Endothelial cell of hepatic sinusoid (primary cell): Measurements from ENCODE around the gene ACOT8.
"Not testable (repeated sequence)": the region's sequence is repeated elsewhere in the genome, so short reads cannot be mapped to it uniquely, and the experiment has no call there.

Experiments
- in situ Hi-C: cut with HindIII; loops from 2 replicates; pipeline ENCODE4 v1.10.0; 2017; ENCODE audit warnings: low sequenced_read_pairs

The ACOT8 gene

GRCh38 chr20:45832619-45833018 lies 24.6 kb downstream of the ACOT8 start:
- in situ Hi-C loops: no loop called here

- in situ Hi-C loops: not testable (repeated sequence)
Measured at GRCh38 chr20:45829673-45830106, 27.5 kb downstream of the ACOT8 start.

- in situ Hi-C loops: no loop called here
Measured at GRCh38 chr20:45828589-45828988, 28.6 kb downstream of the ACOT8 start.

GRCh38 chr20:45827712-45828111 lies 29.5 kb downstream of the ACOT8 start:
- in situ Hi-C loops: no loop called here

GRCh38 chr20:45827030-45827652 lies 30.1 kb downstream of the ACOT8 start, which contains the start of gene TNNC2:
TSS of gene TNNC2 (minus strand) at chr20:45827312. CDS start at chr20:45827248, 64 bp downstream.
- in situ Hi-C loops: no loop called here

- in situ Hi-C loops: no loop called here
Measured at GRCh38 chr20:45826381-45827019, 30.7 kb downstream of the ACOT8 start.

GRCh38 chr20:45823949-45824835 lies 33.0 kb downstream of the ACOT8 start:
- in situ Hi-C loops: no loop called here

- in situ Hi-C loops: no loop called here
Measured at GRCh38 chr20:45822857-45823256, 34.3 kb downstream of the ACOT8 start.

- in situ Hi-C loops: no loop called here
Measured at GRCh38 chr20:45821947-45822346, 35.2 kb downstream of the ACOT8 start.

GRCh38 chr20:45819466-45819865 lies 37.7 kb downstream of the ACOT8 start:
- in situ Hi-C loops: no loop called here

GRCh38 chr20:45818239-45818638 lies 39.0 kb downstream of the ACOT8 start:
- in situ Hi-C loops: no loop called here

GRCh38 chr20:45817376-45818194 lies 39.6 kb downstream of the ACOT8 start:
- in situ Hi-C loops: no loop called here

- in situ Hi-C loops: no loop called here
Measured at GRCh38 chr20:45816951-45817350, 40.2 kb downstream of the ACOT8 start.

- in situ Hi-C loops: loop anchor here (5.0 kb wide), 1 partner anchor 58 kb away; no protein-coding TSS in a partner anchor
Measured at GRCh38 chr20:45814314-45814713, 42.9 kb downstream of the ACOT8 start.

- in situ Hi-C loops: loop anchor here (5.0 kb wide), 1 partner anchor 59 kb away; no protein-coding TSS in a partner anchor
Measured at GRCh38 chr20:45813489-45813888, 43.7 kb downstream of the ACOT8 start.

- in situ Hi-C loops: loop anchor here (5.0 kb wide), 1 partner anchor 59 kb away; no protein-coding TSS in a partner anchor
Measured at GRCh38 chr20:45813006-45813340, 44.2 kb downstream of the ACOT8 start.

GRCh38 chr20:45812157-45813005 lies 44.8 kb downstream of the ACOT8 start, which contains the start of gene UBE2C:
TSS of gene UBE2C (plus strand) at chr20:45812644. CDS start at chr20:45812696, 52 bp downstream.
- in situ Hi-C loops: loop anchor here (5.0 kb wide), 1 partner anchor 60 kb away; no protein-coding TSS in a partner anchor

- in situ Hi-C loops: loop anchor here (5.0 kb wide), 1 partner anchor 62 kb away; no protein-coding TSS in a partner anchor
Measured at GRCh38 chr20:45810191-45810970, 46.8 kb downstream of the ACOT8 start.

GRCh38 chr20:45801851-45802250 lies 55.3 kb downstream of the ACOT8 start:
- in situ Hi-C loops: no loop called here
